ENCODE data around the gene MRTFA. TPM values are rescaled to one million over a fixed set of nuclear protein-coding genes. Genes with fewer than 3 reads are reported as not detected.

Gene MRTFA
- total and polyA plus RNA-seq, 8 donors, result 13.6 to 35.3 (median 24.1) TPM

- Histone ChIP-seq H3K9me3 (no peaks in the 10 kb centered on the region), H3K4me3 (no peak overlapping the region), H3K27ac (no peak overlapping the region), H3K4me1 (no peaks in the 10 kb centered on the region), H3K27me3 (no peaks in the 10 kb centered on the region), H3K36me3 (peaks cover 11 to 47% (median 24%) of the 10 kb centered on the region in 3 donors)
- intact Hi-C loops (cut with DNase I), result no loop called here
- WGBS, 2 donors, result 95% methylated on average over 18 of the region's 18 CpGs
- peak in 1 of 6 donors; percentile 36 for DNase-seq
- no peak for ATAC-seq
- TF ChIP-seq CTCF (IDR thresholded peaks at IDR 0.05), result no peak
- no peak for FAIRE-seq
Measured at GRCh38 chr22:40420341-40421081, 216.0 kb downstream of the MRTFA start.

- Histone ChIP-seq H3K27ac (no peak overlapping the region), H3K9me3 (no peaks in the 10 kb centered on the region), H3K4me1 (no peaks in the 10 kb centered on the region), H3K36me3 (peaks cover 11 to 47% (median 24%) of the 10 kb centered on the region in 3 donors), H3K4me3 (no peak overlapping the region), H3K27me3 (no peaks in the 10 kb centered on the region)
- no peak for FAIRE-seq
- DNase-seq, result no peak
- 77 to 78% methylated on average over 8 of the region's 8 CpGs for WGBS, 2 donors
- ATAC-seq, result no peak
- TF ChIP-seq CTCF (IDR thresholded peaks at IDR 0.05), result no peak
- intact Hi-C loops (cut with DNase I), result no loop called here
Measured at GRCh38 chr22:40419718-40420117, 216.8 kb downstream of the MRTFA start.

DNA sequence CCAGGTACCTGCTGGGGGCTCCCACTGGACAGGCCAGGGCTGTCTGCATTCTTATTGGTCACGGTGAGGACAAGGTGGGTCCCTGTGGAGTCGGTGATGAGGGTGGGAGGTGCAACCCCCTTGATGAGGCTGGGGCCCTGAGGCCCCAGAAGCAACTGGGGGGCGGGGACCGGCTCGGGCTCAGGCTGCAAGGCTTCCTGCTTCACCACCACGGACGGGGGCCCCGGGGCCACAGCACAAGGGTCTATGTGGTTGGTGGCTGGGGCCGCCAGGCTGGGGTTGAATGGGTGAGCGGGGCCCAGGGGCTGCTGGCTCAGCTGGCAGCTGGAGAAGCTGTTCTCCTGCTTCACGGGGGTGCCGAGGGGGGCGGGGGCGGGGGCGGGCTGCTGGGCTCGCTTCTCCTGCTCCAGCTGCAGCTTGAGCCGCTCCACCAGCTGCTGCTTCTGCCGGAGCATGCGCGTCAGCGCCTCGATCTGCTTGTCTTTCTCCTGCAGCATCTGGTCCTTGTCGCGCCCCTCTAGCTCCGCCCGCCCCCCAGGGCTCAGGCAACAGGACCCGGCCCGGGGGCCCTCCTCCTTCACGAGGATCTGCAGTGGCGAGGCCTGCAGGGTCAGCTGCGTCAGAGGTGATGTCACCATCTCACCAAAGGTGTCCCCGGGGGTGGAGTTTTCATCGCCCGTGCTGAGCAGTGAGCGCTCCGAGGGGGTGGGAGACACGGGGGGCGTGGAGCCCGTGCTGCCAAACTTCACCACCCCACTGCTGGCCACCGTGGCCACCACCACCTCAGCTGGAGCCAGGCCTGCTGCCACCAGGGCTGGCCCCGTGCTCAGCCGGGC, 217.9 kb downstream of the MRTFA start:
- Histone ChIP-seq H3K27ac (no peak overlapping the region), H3K36me3 (peaks cover 11 to 47% (median 24%) of the 10 kb centered on the region in 3 donors), H3K27me3 (no peaks in the 10 kb centered on the region), H3K4me1 (no peaks in the 10 kb centered on the region), H3K4me3 (no peak overlapping the region), H3K9me3 (no peaks in the 10 kb centered on the region)
- ATAC-seq (no peak), DNase-seq (peak in 2 of 6 donors; percentile 43 to 74), FAIRE-seq (no peak)
- WGBS, 2 donors, result 88 to 93% methylated on average over 39 to 42 of the region's 42 CpGs
- intact Hi-C loops (cut with DNase I), result no loop called here
- no peak for TF ChIP-seq CTCF (IDR thresholded peaks at IDR 0.05)

DNA sequence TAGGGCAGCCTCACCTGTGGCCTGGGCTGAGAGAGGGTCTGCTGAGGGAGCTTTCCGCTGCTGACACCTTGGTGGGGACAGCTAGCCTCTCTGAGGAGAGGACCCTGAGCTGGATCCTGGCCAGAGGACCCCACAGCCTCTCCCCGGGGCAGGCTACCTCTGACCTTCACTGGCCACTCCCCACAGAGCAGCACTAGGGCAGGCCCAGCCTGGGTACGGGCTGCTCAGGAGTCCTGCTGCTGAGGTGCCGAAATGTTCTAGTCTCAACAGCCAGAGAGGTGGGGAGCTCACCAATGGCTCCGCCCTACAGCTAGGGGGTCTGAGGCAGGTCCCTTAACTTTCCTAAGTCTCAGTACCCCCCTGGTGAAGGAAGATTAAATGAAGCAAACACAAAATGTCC, 218.6 kb downstream of the MRTFA start:
- 96 to 98% methylated on average over 5 of the region's 5 CpGs for WGBS, 2 donors
- H3K27ac ChIP-seq, result no peak overlapping the region

More for the DNA sequence above, 218.6 kb downstream of the MRTFA start:
- peaks cover 11 to 43% (median 24%) of the 10 kb centered on the region in 3 donors for H3K36me3 ChIP-seq
- H3K27me3 ChIP-seq, result no peaks in the 10 kb centered on the region
- H3K4me3 ChIP-seq, result no peak overlapping the region
- DNase-seq (no peak), ATAC-seq (no peak), FAIRE-seq (no peak)
- intact Hi-C loops (cut with DNase I), result no loop called here
- no peaks in the 10 kb centered on the region for H3K4me1 ChIP-seq
- H3K9me3 ChIP-seq, result no peaks in the 10 kb centered on the region
- TF ChIP-seq CTCF (IDR thresholded peaks at IDR 0.05), result no peak
